Thyroid gland (tissue), 4 donors: ENCODE data around the gene FOXJ2.

Experiments
- CTCF ChIP-seq, 6 experiments: fragments of 200-600 bp in 3 of 6; fragments of 450-650 bp in 3 of 6; sonication (generic) in 3 of 6; IDR thresholded peaks; one replicate each; pipeline ENCODE4 v1.5.1; 2016 to 2019; ENCODE audit warnings: antibody characterized with exemption in 6 of 6, mild to moderate bottlenecking in 2 of 6, inconsistent platforms in 1 of 6, moderate library complexity in 1 of 6
- POLR2A ChIP-seq, 2 donors: fragments of 450-650 bp; IDR thresholded peaks; one replicate each; pipeline ENCODE4 v1.6.1; 2017; ENCODE audit warnings: antibody characterized with exemption in 2 of 2, mild to moderate bottlenecking in 2 of 2, moderate library complexity in 1 of 2

GRCh38 chr12:8088574-8088973 is 56.1 kb downstream of the FOXJ2 start:
- TF ChIP-seq POLR2A (IDR thresholded peaks at IDR 0.05) (no peak), CTCF (IDR thresholded peaks at IDR 0.05) (no peak)
